HEK293 (cell line): Measurements from ENCODE around the gene RNASEH2A.

Experiments used
- HOXD13 ChIP-seq: sonication (generic); formaldehyde crosslinking; IDR thresholded peaks from 2 replicates; pipeline ENCODE4 v1.8.0; 2022; ENCODE audit warnings: missing genetic modification reagents, borderline replicate concordance
- MYNN ChIP-seq: fragments of 450-650 bp; formaldehyde crosslinking; IDR thresholded peaks from 2 replicates; pipeline ENCODE4 v1.5.1; 2016; ENCODE audit warnings: missing biosample characterization, missing genetic modification characterization, borderline replicate concordance
- MZF1 ChIP-seq: fragments of 450-650 bp; formaldehyde crosslinking; IDR thresholded peaks from 2 replicates; pipeline ENCODE4 v1.5.1; 2017; ENCODE audit warnings: missing biosample characterization, missing genetic modification characterization, borderline replicate concordance
- OVOL3 ChIP-seq: fragments of 450-650 bp; formaldehyde crosslinking; IDR thresholded peaks from 2 replicates; pipeline ENCODE4 v1.5.1; 2016; ENCODE audit warnings: missing biosample characterization, missing genetic modification characterization
- SALL2 ChIP-seq: fragments of 450-650 bp; formaldehyde crosslinking; IDR thresholded peaks from 2 replicates; pipeline ENCODE4 v1.5.0; 2017; ENCODE audit warnings: missing biosample characterization, mild to moderate bottlenecking, missing genetic modification characterization, borderline replicate concordance
- YY1 ChIP-seq: fragments of 450-650 bp; formaldehyde crosslinking; IDR thresholded peaks from 2 replicates; pipeline ENCODE4 v1.5.1; 2018; ENCODE audit warnings: missing biosample characterization, missing genetic modification characterization
- ZBTB10 ChIP-seq: fragments of 450-650 bp; formaldehyde crosslinking; IDR thresholded peaks from 2 replicates; pipeline ENCODE4 v1.5.1; 2016; ENCODE audit warnings: missing biosample characterization, missing genetic modification characterization
- ZEB2 ChIP-seq: fragments of 450-650 bp; formaldehyde crosslinking; IDR thresholded peaks from 2 replicates; pipeline ENCODE4 v1.5.1; 2016; ENCODE audit warnings: missing biosample characterization, missing genetic modification characterization
- ZFHX2 ChIP-seq: fragments of 450-650 bp; formaldehyde crosslinking; conservative IDR thresholded peaks from 2 replicates; pipeline ENCODE4 v1.5.1; 2016; ENCODE audit warnings: missing biosample characterization, missing genetic modification characterization
- ZFP3 ChIP-seq: fragments of 450-650 bp; formaldehyde crosslinking; IDR thresholded peaks from 2 replicates; pipeline ENCODE4 v1.5.1; 2016; ENCODE audit warnings: low read depth, missing biosample characterization, missing genetic modification characterization
- ZFP41 ChIP-seq: fragments of 450-650 bp; formaldehyde crosslinking; IDR thresholded peaks from 2 replicates; pipeline ENCODE4 v1.5.1; 2016; ENCODE audit warnings: missing biosample characterization, missing genetic modification characterization, borderline replicate concordance
- ZNF16 ChIP-seq: fragments of 450-650 bp; formaldehyde crosslinking; IDR thresholded peaks from 2 replicates; pipeline ENCODE4 v1.5.1; 2016; ENCODE audit warnings: low read depth, missing biosample characterization, missing genetic modification characterization
- ZNF221 ChIP-seq: fragments of 450-650 bp; formaldehyde crosslinking; IDR thresholded peaks from 2 replicates; pipeline ENCODE4 v1.5.1; 2017; ENCODE audit warnings: missing biosample characterization, missing genetic modification characterization, borderline replicate concordance
- ZNF223 ChIP-seq: fragments of 450-650 bp; formaldehyde crosslinking; IDR thresholded peaks from 2 replicates; pipeline ENCODE4 v1.5.1; 2016; ENCODE audit warnings: missing biosample characterization, missing genetic modification characterization
- ZNF302 ChIP-seq: fragments of 450-650 bp; formaldehyde crosslinking; IDR thresholded peaks from 2 replicates; pipeline ENCODE4 v1.5.1; 2016; ENCODE audit warnings: missing biosample characterization, missing genetic modification characterization, low read depth
- ZNF335 ChIP-seq: fragments of 450-650 bp; formaldehyde crosslinking; conservative IDR thresholded peaks from 2 replicates; pipeline ENCODE4 v1.5.1; 2016; ENCODE audit warnings: missing biosample characterization, missing genetic modification characterization
- ZNF366 ChIP-seq: fragments of 450-650 bp; formaldehyde crosslinking; conservative IDR thresholded peaks from 2 replicates; pipeline ENCODE4 v1.5.1; 2016; ENCODE audit warnings: missing biosample characterization, missing genetic modification characterization
- ZNF426 ChIP-seq: fragments of 450-650 bp; formaldehyde crosslinking; IDR thresholded peaks from 2 replicates; pipeline ENCODE4 v1.5.1; 2017; ENCODE audit warnings: missing biosample characterization, missing genetic modification characterization, mild to moderate bottlenecking, inconsistent platforms, moderate library complexity
- ZNF518A ChIP-seq: fragments of 450-650 bp; formaldehyde crosslinking; conservative IDR thresholded peaks from 2 replicates; pipeline ENCODE4 v1.5.1; 2016; ENCODE audit warnings: low read depth, missing biosample characterization, missing genetic modification characterization
- ZNF624 ChIP-seq: fragments of 450-650 bp; formaldehyde crosslinking; IDR thresholded peaks from 2 replicates; pipeline ENCODE4 v1.5.1; 2017; ENCODE audit warnings: missing biosample characterization, missing genetic modification characterization
- ZNF701 ChIP-seq: fragments of 450-650 bp; formaldehyde crosslinking; IDR thresholded peaks from 2 replicates; pipeline ENCODE4 v1.5.1; 2016; ENCODE audit warnings: missing biosample characterization, missing genetic modification characterization
- ZNF707 ChIP-seq: fragments of 450-650 bp; formaldehyde crosslinking; IDR thresholded peaks from 2 replicates; pipeline ENCODE4 v1.5.1; 2016; ENCODE audit warnings: missing biosample characterization, missing genetic modification characterization
- ZNF768 ChIP-seq: fragments of 450-650 bp; formaldehyde crosslinking; IDR thresholded peaks from 2 replicates; pipeline ENCODE4 v1.5.1; 2018; ENCODE audit warnings: missing biosample characterization, mild to moderate bottlenecking, missing genetic modification characterization
- ZNF837 ChIP-seq: fragments of 450-650 bp; formaldehyde crosslinking; IDR thresholded peaks from 2 replicates; pipeline ENCODE4 v1.5.1; 2016; ENCODE audit warnings: missing biosample characterization, missing genetic modification characterization
- ZSCAN16 ChIP-seq: fragments of 450-650 bp; formaldehyde crosslinking; IDR thresholded peaks from 2 replicates; pipeline ENCODE4 v1.5.1; 2016; ENCODE audit warnings: missing biosample characterization, missing genetic modification characterization
- TF ChIP-seq, protein P1 (sequence below): fragments of 450-650 bp; formaldehyde crosslinking; IDR thresholded peaks from 2 replicates; pipeline ENCODE4 v1.5.1; 2017; ENCODE audit warnings: missing biosample characterization, mild to moderate bottlenecking, missing genetic modification characterization, moderate library complexity
- TF ChIP-seq, protein P2 (sequence below): fragments of 450-650 bp; formaldehyde crosslinking; conservative IDR thresholded peaks from 2 replicates; pipeline ENCODE4 v1.5.1; 2016; ENCODE audit warnings: low read depth, missing biosample characterization, missing genetic modification characterization

Gene RNASEH2A

GRCh38 chr19:12806242-12807081 lies at the start of gene RNASEH2A (continued):
- TF ChIP-seq ZBTB10 (tag by site-specific recombination) (0 out of 2 replicates have a peak, but pooled peaks have one; percentile 15), ZNF335 (tag by site-specific recombination) (peak; percentile 97), YY1 (tag by site-specific recombination) (peak; percentile 42; the same call in 1 of the 2 replicates), OVOL3 (tag by site-specific recombination) (no peak), ZNF768 (tag by site-specific recombination) (no peak), ZNF707 (no peak; the same call in 1 of the 2 replicates), ZNF223 (tag by site-specific recombination) (no peak), ZNF221 (tag by site-specific recombination) (no peak), ZFP41 (no peak), ZEB2 (tag by site-specific recombination) (peak; percentile 82), MYNN (tag by site-specific recombination) (no peak), ZFHX2 (tag by site-specific recombination) (no peak), ZNF837 (tag by site-specific recombination) (no peak), ZNF426 (tag by site-specific recombination) (no peak), ZNF518A (tag by site-specific recombination) (peak; percentile 43), ZNF302 (tag by site-specific recombination) (no peak), ZNF624 (no peak), SALL2 (tag by site-specific recombination) (no peak), MZF1 (tag by site-specific recombination) (no peak), ZNF366 (tag by site-specific recombination) (no peak), ZNF16 (tag by site-specific recombination) (no peak), HOXD13 (CRISPR knock-in tag) (no peak), ZNF701 (tag by site-specific recombination) (no peak), ZFP3 (tag by site-specific recombination) (no peak), ZSCAN16 (0 out of 2 replicates have a peak, but pooled peaks have one; percentile 12)
- TF ChIP-seq, protein P1, sequence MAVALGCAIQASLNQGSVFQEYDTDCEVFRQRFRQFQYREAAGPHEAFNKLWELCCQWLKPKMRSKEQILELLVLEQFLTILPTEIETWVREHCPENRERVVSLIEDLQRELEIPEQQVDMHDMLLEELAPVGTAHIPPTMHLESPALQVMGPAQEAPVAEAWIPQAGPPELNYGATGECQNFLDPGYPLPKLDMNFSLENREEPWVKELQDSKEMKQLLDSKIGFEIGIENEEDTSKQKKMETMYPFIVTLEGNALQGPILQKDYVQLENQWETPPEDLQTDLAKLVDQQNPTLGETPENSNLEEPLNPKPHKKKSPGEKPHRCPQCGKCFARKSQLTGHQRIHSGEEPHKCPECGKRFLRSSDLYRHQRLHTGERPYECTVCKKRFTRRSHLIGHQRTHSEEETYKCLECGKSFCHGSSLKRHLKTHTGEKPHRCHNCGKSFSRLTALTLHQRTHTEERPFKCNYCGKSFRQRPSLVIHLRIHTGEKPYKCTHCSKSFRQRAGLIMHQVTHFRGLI = no peak
- TF ChIP-seq, protein P2, sequence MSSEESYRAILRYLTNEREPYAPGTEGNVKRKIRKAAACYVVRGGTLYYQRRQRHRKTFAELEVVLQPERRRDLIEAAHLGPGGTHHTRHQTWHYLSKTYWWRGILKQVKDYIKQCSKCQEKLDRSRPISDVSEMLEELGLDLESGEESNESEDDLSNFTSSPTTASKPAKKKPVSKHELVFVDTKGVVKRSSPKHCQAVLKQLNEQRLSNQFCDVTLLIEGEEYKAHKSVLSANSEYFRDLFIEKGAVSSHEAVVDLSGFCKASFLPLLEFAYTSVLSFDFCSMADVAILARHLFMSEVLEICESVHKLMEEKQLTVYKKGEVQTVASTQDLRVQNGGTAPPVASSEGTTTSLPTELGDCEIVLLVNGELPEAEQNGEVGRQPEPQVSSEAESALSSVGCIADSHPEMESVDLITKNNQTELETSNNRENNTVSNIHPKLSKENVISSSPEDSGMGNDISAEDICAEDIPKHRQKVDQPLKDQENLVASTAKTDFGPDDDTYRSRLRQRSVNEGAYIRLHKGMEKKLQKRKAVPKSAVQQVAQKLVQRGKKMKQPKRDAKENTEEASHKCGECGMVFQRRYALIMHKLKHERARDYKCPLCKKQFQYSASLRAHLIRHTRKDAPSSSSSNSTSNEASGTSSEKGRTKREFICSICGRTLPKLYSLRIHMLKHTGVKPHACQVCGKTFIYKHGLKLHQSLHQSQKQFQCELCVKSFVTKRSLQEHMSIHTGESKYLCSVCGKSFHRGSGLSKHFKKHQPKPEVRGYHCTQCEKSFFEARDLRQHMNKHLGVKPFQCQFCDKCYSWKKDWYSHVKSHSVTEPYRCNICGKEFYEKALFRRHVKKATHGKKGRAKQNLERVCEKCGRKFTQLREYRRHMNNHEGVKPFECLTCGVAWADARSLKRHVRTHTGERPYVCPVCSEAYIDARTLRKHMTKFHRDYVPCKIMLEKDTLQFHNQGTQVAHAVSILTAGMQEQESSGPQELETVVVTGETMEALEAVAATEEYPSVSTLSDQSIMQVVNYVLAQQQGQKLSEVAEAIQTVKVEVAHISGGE = peak; percentile 40
